Activated T-helper 1 cell treated with anti-CD3 and anti-CD28 coated beads, Interleukin-12 subunit alpha, Interleukin-12 subunit beta, Interleukin-2, Interleukin-4 antibody, amounts not matched to agents 30 ng/mL and 10 ng/mL and 1 ng/mL, durations not matched to agents 14 hours and 24 hours and 36 hours (primary cell): ENCODE data around the gene PGA3. TPM values are rescaled to one million over a fixed set of nuclear protein-coding genes. Genes with fewer than 3 reads are reported as not detected.
"Not testable (repeated sequence)": the region's sequence is repeated elsewhere in the genome, so short reads cannot be mapped to it uniquely, and the experiment has no call there.

Source experiments
- DNase-seq: peaks from one replicate; pipeline ENCODE4 v3.0.0; 2021; ENCODE audit warnings: low spot score
- H3K27ac Mint-ChIP-seq: one replicate; pipeline ENCODE4 v1.8.0; 2021; ENCODE audit warnings: mild to moderate bottlenecking, mixed read lengths
- H3K27me3 Mint-ChIP-seq: one replicate; pipeline ENCODE4 v1.8.0; 2022; ENCODE audit warnings: mild to moderate bottlenecking, moderate library complexity, mixed read lengths; ENCODE audit not compliant: insufficient read depth
- H3K36me3 Mint-ChIP-seq: one replicate; pipeline ENCODE4 v1.8.0; 2021; ENCODE audit warnings: low read depth, mixed read lengths
- H3K4me1 Mint-ChIP-seq: one replicate; pipeline ENCODE4 v1.8.0; 2021; ENCODE audit warnings: low read depth, mixed read lengths
- H3K4me3 Mint-ChIP-seq: one replicate; pipeline ENCODE4 v1.8.0; 2021; ENCODE audit warnings: mild to moderate bottlenecking, moderate library complexity, mixed read lengths
- H3K9me3 Mint-ChIP-seq: one replicate; pipeline ENCODE4 v1.8.0; 2021; ENCODE audit warnings: mixed read lengths
- intact Hi-C: fragments of 100-400 bp; cut with micrococcal nuclease; formaldehyde crosslinking; loops from one replicate; pipeline ENCODE4 v1.15.1; 2024
- total RNA-seq: library from RNA; stranded (reverse); gene quantifications from 2 replicates; pipeline ENCODE4 v1.2.3, GENCODE V29; 2022

Gene PGA3
- total RNA-seq, 1 donor from 2014 or later = not detected

GRCh38 chr11:61163714-61164605 is 39.4 kb upstream of the PGA3 start:
- H3K27ac Mint-ChIP-seq = peak overlapping the region; percentile 85
- intact Hi-C loops = loop anchor here (5.0 to 10.0 kb wide), 2 partner anchors 201 to 268 kb away; partner anchors contain the start of genes CYB561A3, SDHAF2 and TMEM138

GRCh38 chr11:61164606-61165424 is 38.5 kb upstream of the PGA3 start:
- Mint-ChIP-seq H3K27ac (peak overlapping the region; percentile 85), H3K27me3 (no peaks in the 10 kb centered on the region), H3K36me3 (peaks cover 4% of the 10 kb centered on the region), H3K9me3 (no peaks in the 10 kb centered on the region), H3K4me3 (no peak overlapping the region), H3K4me1 (peaks cover 56% of the 10 kb centered on the region)
- DNase-seq = no peak
- intact Hi-C loops = loop anchor here (5.0 to 10.0 kb wide), 2 partner anchors 200 to 267 kb away; partner anchors contain the start of genes CYB561A3, SDHAF2 and TMEM138

More at GRCh38 chr11:61163714-61164605, 39.4 kb upstream of the PGA3 start:
- no peak for DNase-seq
- Mint-ChIP-seq H3K9me3 (no peaks in the 10 kb centered on the region), H3K4me1 (peaks cover 57% of the 10 kb centered on the region), H3K4me3 (peak overlapping the region; percentile 15), H3K27me3 (no peaks in the 10 kb centered on the region), H3K36me3 (peaks cover 4% of the 10 kb centered on the region)

- H3K27me3 Mint-ChIP-seq, H3K36me3 Mint-ChIP-seq, H3K9me3 Mint-ChIP-seq, H3K4me3 Mint-ChIP-seq, H3K27ac Mint-ChIP-seq, DNase-seq: not testable (repeated sequence)
- intact Hi-C loops = loop anchor here (10.0 kb wide), 1 partner anchor 199 kb away; the partner anchor contains the start of genes CYB561A3 and TMEM138
- H3K4me1 Mint-ChIP-seq = peaks cover 47% of the 10 kb centered on the region
Measured at GRCh38 chr11:61165785-61166184, 37.5 kb upstream of the PGA3 start.

DNA sequence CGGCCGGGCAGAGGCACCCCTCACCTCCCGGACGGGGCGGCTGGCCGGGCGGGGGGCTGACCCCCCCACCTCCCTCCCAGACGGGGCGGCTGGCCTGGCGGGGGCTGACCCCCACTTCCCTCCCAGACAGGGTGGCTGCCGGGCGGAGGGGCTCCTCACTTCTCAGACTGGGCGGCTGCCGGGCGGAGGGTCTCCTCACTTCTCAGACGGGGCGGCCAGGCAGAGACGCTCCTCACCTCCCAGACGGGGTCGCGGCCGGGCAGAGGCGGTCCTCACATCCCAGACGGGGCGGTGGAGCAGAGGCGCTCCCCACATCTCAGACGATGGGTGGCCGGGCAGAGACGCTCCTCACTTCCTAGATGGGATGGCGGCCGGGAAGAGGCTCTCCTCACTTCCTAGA is 37.0 kb upstream of the PGA3 start:
- intact Hi-C loops = loop anchor here (10.0 kb wide), 1 partner anchor 198 kb away; the partner anchor contains the start of genes CYB561A3 and TMEM138
- H3K27ac Mint-ChIP-seq, H3K36me3 Mint-ChIP-seq: not testable (repeated sequence)

GRCh38 chr11:61168042-61168688 is 35.1 kb upstream of the PGA3 start:
- peaks cover 42% of the 10 kb centered on the region for H3K4me1 Mint-ChIP-seq
- no peak overlapping the region for H3K4me3 Mint-ChIP-seq
- peaks cover 6% of the 10 kb centered on the region for H3K36me3 Mint-ChIP-seq
- DNase-seq = no peak
- peaks cover 9% of the 10 kb centered on the region for H3K9me3 Mint-ChIP-seq
- peaks cover 3% of the 10 kb centered on the region for H3K27me3 Mint-ChIP-seq
- no peak overlapping the region for H3K27ac Mint-ChIP-seq
- intact Hi-C loops = loop anchor here (10.0 kb wide), 1 partner anchor 197 kb away; the partner anchor contains the start of genes CYB561A3 and TMEM138

More for the DNA sequence above, 37.0 kb upstream of the PGA3 start:
- H3K27me3 Mint-ChIP-seq, DNase-seq, H3K9me3 Mint-ChIP-seq, H3K4me3 Mint-ChIP-seq: not testable (repeated sequence)
- peaks cover 46% of the 10 kb centered on the region for H3K4me1 Mint-ChIP-seq

DNA sequence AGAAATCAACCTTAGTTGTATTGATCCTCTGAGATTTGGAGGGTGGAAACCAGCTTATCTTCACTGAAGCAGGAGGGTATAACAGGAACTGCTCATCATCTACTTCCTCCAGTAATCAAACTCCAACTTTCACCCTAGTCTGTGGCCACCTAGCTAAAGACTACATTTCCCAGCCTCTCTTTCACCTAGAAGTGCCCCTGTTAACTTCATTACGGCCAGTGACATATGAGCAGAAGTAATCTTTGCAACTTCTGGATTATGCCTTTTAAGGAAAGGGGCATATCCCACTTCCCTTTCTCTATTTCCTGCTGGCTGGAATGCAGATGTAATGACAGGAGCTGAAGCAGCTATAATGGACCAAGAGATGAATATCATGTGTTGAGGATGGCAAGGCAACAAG is 34.5 kb upstream of the PGA3 start:
- Mint-ChIP-seq H3K27me3 (peaks cover 4% of the 10 kb centered on the region), H3K4me3 (no peak overlapping the region), H3K9me3 (peaks cover 11% of the 10 kb centered on the region), H3K36me3 (peaks cover 6% of the 10 kb centered on the region), H3K27ac (no peak overlapping the region), H3K4me1 (peaks cover 38% of the 10 kb centered on the region)
- intact Hi-C loops = loop anchor here (10.0 kb wide), 1 partner anchor 196 kb away; the partner anchor contains the start of genes CYB561A3 and TMEM138
- DNase-seq = no peak

- H3K4me1 Mint-ChIP-seq = peaks cover 25% of the 10 kb centered on the region
- H3K27ac Mint-ChIP-seq = no peak overlapping the region
- intact Hi-C loops = no loop called here
- peaks cover 11% of the 10 kb centered on the region for H3K9me3 Mint-ChIP-seq
- H3K4me3 Mint-ChIP-seq = no peak overlapping the region
- DNase-seq = no peak
- H3K36me3 Mint-ChIP-seq = peaks cover 4% of the 10 kb centered on the region
- peaks cover 11% of the 10 kb centered on the region for H3K27me3 Mint-ChIP-seq
Measured at GRCh38 chr11:61170566-61170965, 32.7 kb upstream of the PGA3 start.

GRCh38 chr11:61171907-61172306 is 31.4 kb upstream of the PGA3 start:
- no peak for DNase-seq
- Mint-ChIP-seq H3K4me3 (no peak overlapping the region), H3K27me3 (peaks cover 16% of the 10 kb centered on the region), H3K9me3 (peaks cover 11% of the 10 kb centered on the region), H3K27ac (no peak overlapping the region), H3K36me3 (peaks cover 4% of the 10 kb centered on the region), H3K4me1 (peaks cover 25% of the 10 kb centered on the region)
- intact Hi-C loops = no loop called here

GRCh38 chr11:61172356-61172755 is 31.0 kb upstream of the PGA3 start:
- intact Hi-C loops = no loop called here
- peaks cover 23% of the 10 kb centered on the region for H3K4me1 Mint-ChIP-seq
- H3K27ac Mint-ChIP-seq = no peak overlapping the region

DNA sequence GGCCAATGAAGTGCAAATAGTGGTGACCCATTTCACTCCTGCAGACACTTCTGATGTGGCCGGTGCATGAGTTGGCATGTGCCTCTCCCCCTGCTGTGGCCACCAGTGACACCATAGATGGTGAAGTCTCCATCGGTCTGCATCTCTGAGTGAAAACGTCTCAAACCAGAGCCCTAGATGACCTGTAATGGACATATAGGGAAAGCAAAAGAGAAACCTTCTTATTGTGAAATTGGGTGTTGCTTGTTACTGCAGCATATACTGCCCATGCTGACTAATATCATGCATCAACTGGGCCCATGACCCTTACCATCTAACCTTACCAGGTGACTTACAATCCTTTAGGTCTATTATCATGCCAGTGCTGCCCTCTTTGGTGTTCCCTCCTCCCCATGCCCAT is 30.4 kb upstream of the PGA3 start:
- peaks cover 11% of the 10 kb centered on the region for H3K9me3 Mint-ChIP-seq
- no peak overlapping the region for H3K27ac Mint-ChIP-seq
- peaks cover 1% of the 10 kb centered on the region for H3K36me3 Mint-ChIP-seq
- no peak overlapping the region for H3K4me3 Mint-ChIP-seq
- peaks cover 16% of the 10 kb centered on the region for H3K27me3 Mint-ChIP-seq
- intact Hi-C loops = no loop called here
- peaks cover 18% of the 10 kb centered on the region for H3K4me1 Mint-ChIP-seq
- no peak for DNase-seq

More at GRCh38 chr11:61172356-61172755, 31.0 kb upstream of the PGA3 start:
- H3K27me3 Mint-ChIP-seq = peaks cover 16% of the 10 kb centered on the region
- H3K4me3 Mint-ChIP-seq = no peak overlapping the region
- no peak for DNase-seq
- peaks cover 11% of the 10 kb centered on the region for H3K9me3 Mint-ChIP-seq
- H3K36me3 Mint-ChIP-seq = peaks cover 4% of the 10 kb centered on the region

- H3K36me3 Mint-ChIP-seq = peaks cover 1% of the 10 kb centered on the region
- no peak overlapping the region for H3K27ac Mint-ChIP-seq
- intact Hi-C loops = no loop called here
- no peak overlapping the region for H3K4me3 Mint-ChIP-seq
- peaks cover 16% of the 10 kb centered on the region for H3K27me3 Mint-ChIP-seq
- H3K9me3 Mint-ChIP-seq = peaks cover 11% of the 10 kb centered on the region
- peaks cover 12% of the 10 kb centered on the region for H3K4me1 Mint-ChIP-seq
- no peak for DNase-seq
Measured at GRCh38 chr11:61173456-61173855, 29.9 kb upstream of the PGA3 start.

DNA sequence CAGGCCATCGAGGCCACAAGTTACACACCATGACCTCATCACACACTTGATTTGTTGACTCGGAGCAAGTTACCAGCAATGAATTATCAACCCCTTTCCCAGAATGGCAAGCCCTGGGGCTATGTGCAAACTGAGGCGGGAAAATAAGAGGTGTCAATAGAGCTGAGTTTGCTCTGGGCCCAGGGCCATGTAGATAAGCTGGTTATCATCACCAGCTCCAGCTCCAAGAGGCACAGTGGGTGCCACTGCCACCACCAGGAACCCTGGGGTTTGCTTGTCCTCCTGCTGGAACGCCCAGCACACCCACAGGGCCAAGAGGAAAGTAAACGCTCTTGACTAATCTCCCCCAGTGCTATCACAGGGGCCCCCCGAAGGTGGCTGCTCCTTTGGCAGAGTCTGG is 29.0 kb upstream of the PGA3 start:
- no peak for DNase-seq
- intact Hi-C loops = no loop called here
- Mint-ChIP-seq H3K4me1 (peaks cover 12% of the 10 kb centered on the region), H3K27ac (no peak overlapping the region), H3K4me3 (no peak overlapping the region), H3K36me3 (peaks cover 1% of the 10 kb centered on the region), H3K27me3 (peaks cover 16% of the 10 kb centered on the region), H3K9me3 (peaks cover 11% of the 10 kb centered on the region)
